SK-N-SH treated with all-trans-retinoic acid at 6 μM for 48 hours (cell line): ENCODE results near the gene CTRB2.

Experiments
- ATAC-seq: fragments of 200-7000 bp; cut with Tn5 transposase; 3 replicates; pipeline ENCODE4 v1.9.1; 2020; ENCODE audit warnings: mild to moderate bottlenecking, moderate library complexity
- BACH2 ChIP-seq: fragments of 250-450 bp; sonication (Bioruptor Pico); IDR thresholded peaks from 2 replicates; pipeline ENCODE4 v1.9.0; 2021; ENCODE audit warnings: mild to moderate bottlenecking, borderline replicate concordance
- ESRRG ChIP-seq: fragments of 250-450 bp; sonication (Bioruptor Pico); IDR thresholded peaks from 2 replicates; pipeline ENCODE4 v1.6.1; 2021; ENCODE audit warnings: mild to moderate bottlenecking
- GLIS3 ChIP-seq: fragments of 250-450 bp; sonication (Bioruptor Pico); IDR thresholded peaks from 2 replicates; pipeline ENCODE4 v1.5.0; 2020; ENCODE audit warnings: mild to moderate bottlenecking, moderate library complexity
- OSR1 ChIP-seq: fragments of 250-450 bp; sonication (Bioruptor Pico); IDR thresholded peaks from 2 replicates; pipeline ENCODE4 v1.8.0; 2022; ENCODE audit warnings: moderate library complexity, mild to moderate bottlenecking, inconsistent platforms
- PPARA ChIP-seq: fragments of 250-450 bp; sonication (Bioruptor Pico); IDR thresholded peaks from 2 replicates; pipeline ENCODE4 v1.5.0; 2020; ENCODE audit warnings: mild to moderate bottlenecking, borderline replicate concordance
- SNAI2 ChIP-seq: fragments of 250-450 bp; sonication (Bioruptor Pico); IDR thresholded peaks from 2 replicates; pipeline ENCODE4 v1.5.0; 2020; ENCODE audit warnings: mild to moderate bottlenecking, moderate library complexity
- TCF4 ChIP-seq: fragments of 250-450 bp; sonication (Bioruptor Pico); IDR thresholded peaks from 2 replicates; pipeline ENCODE4 v1.8.0; 2021; ENCODE audit warnings: mild to moderate bottlenecking, moderate library complexity, borderline replicate concordance
- TOX ChIP-seq: fragments of 250-450 bp; sonication (Bioruptor Pico); IDR thresholded peaks from 2 replicates; pipeline ENCODE4 v1.8.0; 2021; ENCODE audit warnings: mild to moderate bottlenecking, moderate library complexity, borderline replicate concordance
- ZC3H10 ChIP-seq: fragments of 250-450 bp; sonication (Bioruptor Pico); IDR thresholded peaks from 2 replicates; pipeline ENCODE4 v1.5.1; 2021; ENCODE audit warnings: mild to moderate bottlenecking, moderate library complexity
- ZFP3 ChIP-seq: fragments of 250-450 bp; sonication (Bioruptor Pico); IDR thresholded peaks from 2 replicates; pipeline ENCODE4 v1.5.0; 2020; ENCODE audit warnings: mild to moderate bottlenecking, moderate library complexity
- ZNF70 ChIP-seq: fragments of 450-650 bp; formaldehyde crosslinking; IDR thresholded peaks from 2 replicates; pipeline ENCODE4 v1.5.0; 2020; ENCODE audit warnings: mild to moderate bottlenecking, moderate library complexity
- TF ChIP-seq, protein P1 (sequence below): fragments of 250-450 bp; sonication (Bioruptor Pico); IDR thresholded peaks from 2 replicates; pipeline ENCODE4 v1.5.0; 2020; ENCODE audit warnings: mild to moderate bottlenecking, moderate library complexity
- TF ChIP-seq, protein P2 (sequence below): fragments of 250-450 bp; sonication (Bioruptor Pico); IDR thresholded peaks from 2 replicates; pipeline ENCODE4 v1.5.1; 2021; ENCODE audit warnings: mild to moderate bottlenecking, moderate library complexity
- TF ChIP-seq, protein P3 (sequence below): fragments of 250-450 bp; sonication (Bioruptor Pico); IDR thresholded peaks from 2 replicates; pipeline ENCODE4 v1.5.1; 2020; ENCODE audit warnings: low read depth, mild to moderate bottlenecking, moderate library complexity
- TF ChIP-seq, protein P4 (sequence below): fragments of 250-450 bp; sonication (Bioruptor Pico); IDR thresholded peaks from 2 replicates; pipeline ENCODE4 v1.8.0; 2021; ENCODE audit warnings: low read depth, mild to moderate bottlenecking, moderate library complexity, borderline replicate concordance

Gene CTRB2

DNA sequence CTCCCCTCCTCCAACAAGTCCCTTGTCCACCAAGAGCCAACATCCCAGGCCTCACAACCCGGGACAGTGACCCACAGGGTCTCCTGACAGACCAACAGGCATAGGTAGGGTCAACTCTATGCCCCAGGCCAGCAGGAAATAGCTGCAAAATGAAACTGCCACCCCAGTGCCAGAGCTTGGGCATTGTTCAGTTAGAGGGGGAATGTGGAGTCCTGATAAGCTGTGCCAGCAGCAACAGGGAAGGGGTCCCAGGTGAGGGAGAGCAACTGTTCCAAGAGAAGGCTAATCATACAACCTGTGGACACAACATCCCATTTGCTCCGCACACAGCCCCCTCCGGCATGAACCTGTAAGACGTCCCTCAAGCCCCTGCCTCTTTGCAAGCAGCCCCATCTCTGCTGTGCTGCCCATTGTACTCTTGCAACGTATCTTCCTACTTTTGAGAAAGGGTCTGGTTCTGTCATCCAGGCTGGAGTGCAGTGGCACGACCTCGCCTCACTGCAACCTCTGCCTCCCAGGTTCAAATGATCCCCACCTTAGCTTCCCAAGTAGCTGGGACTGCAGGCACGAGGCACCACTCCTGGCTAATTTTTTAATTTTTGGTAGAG, 17.2 kb downstream of the CTRB2 start (continued):
- TF ChIP-seq, protein P1, sequence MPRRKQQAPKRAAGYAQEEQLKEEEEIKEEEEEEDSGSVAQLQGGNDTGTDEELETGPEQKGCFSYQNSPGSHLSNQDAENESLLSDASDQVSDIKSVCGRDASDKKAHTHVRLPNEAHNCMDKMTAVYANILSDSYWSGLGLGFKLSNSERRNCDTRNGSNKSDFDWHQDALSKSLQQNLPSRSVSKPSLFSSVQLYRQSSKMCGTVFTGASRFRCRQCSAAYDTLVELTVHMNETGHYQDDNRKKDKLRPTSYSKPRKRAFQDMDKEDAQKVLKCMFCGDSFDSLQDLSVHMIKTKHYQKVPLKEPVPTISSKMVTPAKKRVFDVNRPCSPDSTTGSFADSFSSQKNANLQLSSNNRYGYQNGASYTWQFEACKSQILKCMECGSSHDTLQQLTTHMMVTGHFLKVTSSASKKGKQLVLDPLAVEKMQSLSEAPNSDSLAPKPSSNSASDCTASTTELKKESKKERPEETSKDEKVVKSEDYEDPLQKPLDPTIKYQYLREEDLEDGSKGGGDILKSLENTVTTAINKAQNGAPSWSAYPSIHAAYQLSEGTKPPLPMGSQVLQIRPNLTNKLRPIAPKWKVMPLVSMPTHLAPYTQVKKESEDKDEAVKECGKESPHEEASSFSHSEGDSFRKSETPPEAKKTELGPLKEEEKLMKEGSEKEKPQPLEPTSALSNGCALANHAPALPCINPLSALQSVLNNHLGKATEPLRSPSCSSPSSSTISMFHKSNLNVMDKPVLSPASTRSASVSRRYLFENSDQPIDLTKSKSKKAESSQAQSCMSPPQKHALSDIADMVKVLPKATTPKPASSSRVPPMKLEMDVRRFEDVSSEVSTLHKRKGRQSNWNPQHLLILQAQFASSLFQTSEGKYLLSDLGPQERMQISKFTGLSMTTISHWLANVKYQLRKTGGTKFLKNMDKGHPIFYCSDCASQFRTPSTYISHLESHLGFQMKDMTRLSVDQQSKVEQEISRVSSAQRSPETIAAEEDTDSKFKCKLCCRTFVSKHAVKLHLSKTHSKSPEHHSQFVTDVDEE (CRISPR knock-in tag): no peak
- no peak for TF ChIP-seq ZC3H10 (CRISPR knock-in tag)
- TF ChIP-seq ESRRG (CRISPR knock-in tag): no peak

DNA sequence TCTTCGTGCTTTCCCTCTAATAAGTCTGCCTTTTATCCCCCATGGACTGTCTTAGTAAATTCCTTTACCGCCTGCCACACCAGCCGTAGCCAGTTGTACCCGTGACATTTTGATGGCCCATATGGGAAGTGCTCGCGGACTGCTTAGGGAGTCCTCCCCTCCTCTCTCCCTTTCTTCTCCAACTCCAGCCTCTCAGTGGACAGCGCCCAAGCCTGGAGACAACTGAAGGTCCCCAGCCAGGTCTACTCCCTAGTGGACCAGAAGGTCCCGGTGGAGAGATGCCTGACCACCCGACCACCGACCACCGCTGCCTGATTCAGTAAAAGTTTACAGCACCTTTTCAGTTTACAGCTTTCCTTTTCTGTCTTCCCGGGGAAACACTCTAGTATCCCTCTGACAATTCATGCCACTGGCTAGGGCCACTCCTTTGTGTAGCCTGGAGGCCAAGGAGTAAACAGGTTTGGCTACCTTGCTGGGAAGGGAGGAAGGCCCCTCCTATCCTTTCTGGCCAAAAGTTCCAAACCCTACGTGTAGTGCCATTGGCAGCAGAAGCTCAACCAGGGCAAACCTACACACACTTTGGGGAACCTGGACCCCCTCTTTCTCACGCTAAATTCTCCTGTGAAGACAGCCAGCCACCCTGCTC, 18.0 kb downstream of the CTRB2 start:
- no peak for TF ChIP-seq BACH2 (CRISPR knock-in tag)
- TF ChIP-seq, protein P2, sequence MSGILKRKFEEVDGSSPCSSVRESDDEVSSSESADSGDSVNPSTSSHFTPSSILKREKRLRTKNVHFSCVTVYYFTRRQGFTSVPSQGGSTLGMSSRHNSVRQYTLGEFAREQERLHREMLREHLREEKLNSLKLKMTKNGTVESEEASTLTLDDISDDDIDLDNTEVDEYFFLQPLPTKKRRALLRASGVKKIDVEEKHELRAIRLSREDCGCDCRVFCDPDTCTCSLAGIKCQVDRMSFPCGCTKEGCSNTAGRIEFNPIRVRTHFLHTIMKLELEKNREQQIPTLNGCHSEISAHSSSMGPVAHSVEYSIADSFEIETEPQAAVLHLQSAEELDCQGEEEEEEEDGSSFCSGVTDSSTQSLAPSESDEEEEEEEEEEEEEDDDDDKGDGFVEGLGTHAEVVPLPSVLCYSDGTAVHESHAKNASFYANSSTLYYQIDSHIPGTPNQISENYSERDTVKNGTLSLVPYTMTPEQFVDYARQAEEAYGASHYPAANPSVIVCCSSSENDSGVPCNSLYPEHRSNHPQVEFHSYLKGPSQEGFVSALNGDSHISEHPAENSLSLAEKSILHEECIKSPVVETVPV: no peak
- TF ChIP-seq PPARA: no peak
- TF ChIP-seq, protein P3, sequence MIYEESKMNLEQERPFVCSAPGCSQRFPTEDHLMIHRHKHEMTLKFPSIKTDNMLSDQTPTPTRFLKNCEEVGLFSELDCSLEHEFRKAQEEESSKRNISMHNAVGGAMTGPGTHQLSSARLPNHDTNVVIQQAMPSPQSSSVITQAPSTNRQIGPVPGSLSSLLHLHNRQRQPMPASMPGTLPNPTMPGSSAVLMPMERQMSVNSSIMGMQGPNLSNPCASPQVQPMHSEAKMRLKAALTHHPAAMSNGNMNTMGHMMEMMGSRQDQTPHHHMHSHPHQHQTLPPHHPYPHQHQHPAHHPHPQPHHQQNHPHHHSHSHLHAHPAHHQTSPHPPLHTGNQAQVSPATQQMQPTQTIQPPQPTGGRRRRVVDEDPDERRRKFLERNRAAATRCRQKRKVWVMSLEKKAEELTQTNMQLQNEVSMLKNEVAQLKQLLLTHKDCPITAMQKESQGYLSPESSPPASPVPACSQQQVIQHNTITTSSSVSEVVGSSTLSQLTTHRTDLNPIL (CRISPR knock-in tag): no peak
- TF ChIP-seq, protein P1 (CRISPR knock-in tag): no peak
- TF ChIP-seq GLIS3 (CRISPR knock-in tag): no peak
- ATAC-seq: no peak

DNA sequence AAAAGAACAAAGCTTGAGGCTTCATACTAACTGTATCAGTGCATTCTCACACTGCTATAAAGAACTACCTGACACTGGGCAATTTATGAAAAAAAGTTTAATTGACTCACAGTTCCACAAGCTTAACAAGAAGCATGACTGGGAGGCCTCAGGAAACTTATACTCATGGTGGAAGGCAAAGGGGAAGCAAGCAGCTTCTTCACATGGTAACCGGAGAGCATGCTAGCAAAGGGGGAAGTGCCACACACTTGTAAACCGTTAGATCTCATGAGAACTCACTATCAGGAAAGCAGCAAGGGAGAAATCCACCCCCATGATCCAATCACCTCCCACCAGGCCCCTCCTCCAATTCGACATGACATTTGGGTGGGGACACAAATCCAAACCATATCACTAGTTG, 25.3 kb downstream of the CTRB2 start:
- no peak for ATAC-seq
- TF ChIP-seq, protein P2: no peak
- TF ChIP-seq, protein P4, sequence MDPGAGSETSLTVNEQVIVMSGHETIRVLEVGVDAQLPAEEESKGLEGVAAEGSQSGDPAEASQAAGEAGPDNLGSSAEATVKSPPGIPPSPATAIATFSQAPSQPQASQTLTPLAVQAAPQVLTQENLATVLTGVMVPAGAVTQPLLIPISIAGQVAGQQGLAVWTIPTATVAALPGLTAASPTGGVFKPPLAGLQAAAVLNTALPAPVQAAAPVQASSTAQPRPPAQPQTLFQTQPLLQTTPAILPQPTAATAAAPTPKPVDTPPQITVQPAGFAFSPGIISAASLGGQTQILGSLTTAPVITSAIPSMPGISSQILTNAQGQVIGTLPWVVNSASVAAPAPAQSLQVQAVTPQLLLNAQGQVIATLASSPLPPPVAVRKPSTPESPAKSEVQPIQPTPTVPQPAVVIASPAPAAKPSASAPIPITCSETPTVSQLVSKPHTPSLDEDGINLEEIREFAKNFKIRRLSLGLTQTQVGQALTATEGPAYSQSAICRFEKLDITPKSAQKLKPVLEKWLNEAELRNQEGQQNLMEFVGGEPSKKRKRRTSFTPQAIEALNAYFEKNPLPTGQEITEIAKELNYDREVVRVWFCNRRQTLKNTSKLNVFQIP (CRISPR knock-in tag): no peak
- no peak for TF ChIP-seq TOX
- no peak for TF ChIP-seq ESRRG (CRISPR knock-in tag)
- TF ChIP-seq ZNF70 (CRISPR knock-in tag): no peak
- TF ChIP-seq TCF4 (CRISPR knock-in tag): no peak
- no peak for TF ChIP-seq ZFP3 (CRISPR knock-in tag)

DNA sequence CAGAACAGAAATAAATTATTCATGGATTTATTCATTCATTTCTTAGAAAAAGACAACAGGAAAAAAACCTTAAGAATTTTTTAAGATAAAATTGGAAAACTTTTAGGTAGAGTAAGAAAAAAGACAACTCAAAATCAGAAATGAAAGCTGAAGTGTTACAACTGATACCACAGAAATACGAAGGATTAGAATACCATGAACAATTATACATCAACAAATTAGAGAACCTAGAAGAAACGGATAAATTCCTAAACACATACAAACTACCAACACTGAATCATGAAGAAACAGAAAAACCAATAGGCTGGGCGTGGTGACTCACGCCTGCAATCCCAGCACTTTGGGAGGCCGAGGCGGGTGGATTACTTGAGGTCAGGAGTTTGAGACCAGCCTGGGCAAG, 27.8 kb downstream of the CTRB2 start:
- TF ChIP-seq GLIS3 (CRISPR knock-in tag) (no peak), SNAI2 (no peak), OSR1 (no peak), ZC3H10 (CRISPR knock-in tag) (no peak)
- TF ChIP-seq, all 23 proteins: peak for 0
- no peak for ATAC-seq
